ENCODE results near the gene TENT4B.

TENT4B gene

GRCh38 chr16:50198802-50199403, 45.8 kb downstream of the TENT4B start:
- DNase-seq = no peak

- no peak for DNase-seq
These were observed 48.7 kb downstream of the TENT4B start for GRCh38 chr16:50201787-50202186.

- DNase-seq = no peak
These were observed 50.0 kb downstream of the TENT4B start for GRCh38 chr16:50202926-50203624.

- DNase-seq = no peak
These were observed 50.6 kb downstream of the TENT4B start for GRCh38 chr16:50203681-50204080.

- no peak for DNase-seq
These were observed 51.5 kb downstream of the TENT4B start for GRCh38 chr16:50204453-50205108.

- DNase-seq = no peak
These were observed 54.5 kb downstream of the TENT4B start for GRCh38 chr16:50207652-50208051.

GRCh38 chr16:50208460-50208931, 55.4 kb downstream of the TENT4B start:
- DNase-seq = no peak

- DNase-seq = no peak
These were observed 56.6 kb downstream of the TENT4B start for GRCh38 chr16:50209546-50210265.

- peak; percentile 78 to 87 for DNase-seq
These were observed 57.3 kb downstream of the TENT4B start for GRCh38 chr16:50210266-50211038.

- peak in 1 of 2 donors; percentile 63 for DNase-seq
These were observed 60.9 kb downstream of the TENT4B start for GRCh38 chr16:50213939-50214519.

- DNase-seq = no peak
These were observed 62.6 kb downstream of the TENT4B start for GRCh38 chr16:50215680-50216079.

- no peak for DNase-seq
These were observed 63.1 kb downstream of the TENT4B start for GRCh38 chr16:50216231-50216630.

- DNase-seq = no peak
These were observed 66.4 kb downstream of the TENT4B start for GRCh38 chr16:50219402-50219975.

GRCh38 chr16:50224286-50224685, 71.2 kb downstream of the TENT4B start:
- DNase-seq = no peak

GRCh38 chr16:50227120-50227519, 74.0 kb downstream of the TENT4B start:
- no peak for DNase-seq

GRCh38 chr16:50227665-50228064, 74.6 kb downstream of the TENT4B start:
- no peak for DNase-seq

GRCh38 chr16:50228364-50228868, 75.3 kb downstream of the TENT4B start:
- DNase-seq = no peak

GRCh38 chr16:50229149-50229726, 76.1 kb downstream of the TENT4B start:
- no peak for DNase-seq

GRCh38 chr16:50234771-50235556, 81.9 kb downstream of the TENT4B start:
- no peak for DNase-seq

- no peak for DNase-seq
These were observed 82.5 kb downstream of the TENT4B start for GRCh38 chr16:50235581-50235980.
